ENCODE measurements around the gene KRT17. TPM values are rescaled to one million over a fixed set of nuclear protein-coding genes. Genes with fewer than 3 reads are reported as not detected.
"Not testable (repeated sequence)": the region's sequence is repeated elsewhere in the genome, so short reads cannot be mapped to it uniquely, and the experiment has no call there.

The KRT17 gene
- total and polyA plus RNA-seq, 12 donors, result 0.07 TPM; not detected in 11

DNA sequence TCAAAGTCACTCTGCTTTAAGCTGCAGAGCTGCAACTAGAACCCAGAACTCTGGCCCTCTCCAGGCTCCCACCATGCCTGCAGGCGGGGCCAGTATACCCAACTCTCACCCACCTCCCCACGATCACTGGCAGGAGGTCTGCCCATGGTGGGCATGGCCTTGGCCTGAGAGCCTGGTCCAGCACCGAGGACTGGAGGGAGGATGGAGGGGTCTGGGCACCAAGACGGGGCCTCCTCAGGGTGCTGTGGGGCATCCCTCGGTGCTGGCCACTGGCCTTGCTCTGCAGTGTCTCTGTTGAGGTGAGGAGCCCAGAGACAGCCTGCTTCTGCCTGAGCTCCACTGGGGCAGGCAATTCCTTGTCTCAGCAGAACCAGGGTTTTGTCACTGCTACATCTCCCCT lies 10.3 kb downstream of the KRT17 start:
- DNase-seq (no peak), ATAC-seq (no peak)
- no peaks in the 10 kb centered on the region for H3K36me3 ChIP-seq
- H3K27ac ChIP-seq, result no peak overlapping the region
- no peaks in the 10 kb centered on the region for H3K4me1 ChIP-seq
- H3K9me3 ChIP-seq, result no peaks in the 10 kb centered on the region
- WGBS, 2 donors, result 89% methylated on average over 5 of the region's 5 CpGs
- H3K4me3 ChIP-seq, result no peak overlapping the region
- peaks cover 0 to 75% (median 40%) of the 10 kb centered on the region in 7 donors for H3K27me3 ChIP-seq
- TF ChIP-seq, protein P1, sequence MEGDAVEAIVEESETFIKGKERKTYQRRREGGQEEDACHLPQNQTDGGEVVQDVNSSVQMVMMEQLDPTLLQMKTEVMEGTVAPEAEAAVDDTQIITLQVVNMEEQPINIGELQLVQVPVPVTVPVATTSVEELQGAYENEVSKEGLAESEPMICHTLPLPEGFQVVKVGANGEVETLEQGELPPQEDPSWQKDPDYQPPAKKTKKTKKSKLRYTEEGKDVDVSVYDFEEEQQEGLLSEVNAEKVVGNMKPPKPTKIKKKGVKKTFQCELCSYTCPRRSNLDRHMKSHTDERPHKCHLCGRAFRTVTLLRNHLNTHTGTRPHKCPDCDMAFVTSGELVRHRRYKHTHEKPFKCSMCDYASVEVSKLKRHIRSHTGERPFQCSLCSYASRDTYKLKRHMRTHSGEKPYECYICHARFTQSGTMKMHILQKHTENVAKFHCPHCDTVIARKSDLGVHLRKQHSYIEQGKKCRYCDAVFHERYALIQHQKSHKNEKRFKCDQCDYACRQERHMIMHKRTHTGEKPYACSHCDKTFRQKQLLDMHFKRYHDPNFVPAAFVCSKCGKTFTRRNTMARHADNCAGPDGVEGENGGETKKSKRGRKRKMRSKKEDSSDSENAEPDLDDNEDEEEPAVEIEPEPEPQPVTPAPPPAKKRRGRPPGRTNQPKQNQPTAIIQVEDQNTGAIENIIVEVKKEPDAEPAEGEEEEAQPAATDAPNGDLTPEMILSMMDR (IDR thresholded peaks at IDR 0.05), result no peak
- intact Hi-C loops (cut with DNase I), result no loop called here

DNA sequence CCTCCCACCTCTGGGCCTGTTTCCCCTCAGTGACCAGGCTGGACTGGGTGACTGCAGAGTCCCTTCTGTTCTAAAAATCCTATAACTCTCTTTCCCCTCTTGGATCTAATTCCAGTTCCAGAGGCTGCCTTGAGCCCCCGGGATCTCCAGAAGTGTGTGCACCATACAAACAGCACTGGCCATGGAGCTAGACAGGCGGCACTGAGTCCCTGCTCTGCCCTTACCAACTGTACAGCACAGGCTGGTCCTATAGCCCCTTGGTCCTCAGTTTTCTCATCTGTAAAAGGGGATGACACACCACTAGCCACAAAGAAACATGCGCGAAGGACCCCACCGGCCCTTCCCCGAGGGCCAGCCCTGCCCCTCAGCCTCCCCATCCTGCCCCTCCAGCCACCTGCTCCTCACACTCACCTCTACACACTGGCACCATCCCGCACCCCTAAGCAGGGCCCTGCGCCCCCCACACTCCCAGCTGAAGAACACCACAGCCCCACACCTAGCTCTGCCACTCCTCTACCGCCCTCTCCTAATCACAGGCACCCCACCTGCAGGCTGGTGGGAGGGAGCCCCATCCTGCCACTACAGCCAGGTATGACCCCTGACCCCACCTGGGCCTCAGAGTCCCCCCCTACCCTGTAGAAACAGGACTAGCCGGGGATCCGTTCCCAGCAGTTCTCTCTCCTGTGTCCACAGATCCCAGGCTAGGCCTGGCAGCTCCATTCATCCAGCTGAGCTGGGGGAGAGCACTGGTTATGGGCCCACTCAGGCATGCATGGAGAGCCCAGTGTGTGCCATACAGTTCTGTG lies 10.9 kb downstream of the KRT17 start:
- Histone ChIP-seq H3K9me3 (no peaks in the 10 kb centered on the region), H3K4me1 (no peaks in the 10 kb centered on the region), H3K4me3 (no peak overlapping the region), H3K27ac (no peak overlapping the region), H3K36me3 (no peaks in the 10 kb centered on the region), H3K27me3 (peaks cover 0 to 72% (median 42%) of the 10 kb centered on the region in 7 donors)
- DNase-seq, result no peak
- TF ChIP-seq, protein P1 (IDR thresholded peaks at IDR 0.05), result no peak
- intact Hi-C loops (cut with DNase I), result no loop called here
- ATAC-seq, result no peak
- 89% methylated on average over 11 of the region's 11 CpGs for WGBS, 2 donors

DNA sequence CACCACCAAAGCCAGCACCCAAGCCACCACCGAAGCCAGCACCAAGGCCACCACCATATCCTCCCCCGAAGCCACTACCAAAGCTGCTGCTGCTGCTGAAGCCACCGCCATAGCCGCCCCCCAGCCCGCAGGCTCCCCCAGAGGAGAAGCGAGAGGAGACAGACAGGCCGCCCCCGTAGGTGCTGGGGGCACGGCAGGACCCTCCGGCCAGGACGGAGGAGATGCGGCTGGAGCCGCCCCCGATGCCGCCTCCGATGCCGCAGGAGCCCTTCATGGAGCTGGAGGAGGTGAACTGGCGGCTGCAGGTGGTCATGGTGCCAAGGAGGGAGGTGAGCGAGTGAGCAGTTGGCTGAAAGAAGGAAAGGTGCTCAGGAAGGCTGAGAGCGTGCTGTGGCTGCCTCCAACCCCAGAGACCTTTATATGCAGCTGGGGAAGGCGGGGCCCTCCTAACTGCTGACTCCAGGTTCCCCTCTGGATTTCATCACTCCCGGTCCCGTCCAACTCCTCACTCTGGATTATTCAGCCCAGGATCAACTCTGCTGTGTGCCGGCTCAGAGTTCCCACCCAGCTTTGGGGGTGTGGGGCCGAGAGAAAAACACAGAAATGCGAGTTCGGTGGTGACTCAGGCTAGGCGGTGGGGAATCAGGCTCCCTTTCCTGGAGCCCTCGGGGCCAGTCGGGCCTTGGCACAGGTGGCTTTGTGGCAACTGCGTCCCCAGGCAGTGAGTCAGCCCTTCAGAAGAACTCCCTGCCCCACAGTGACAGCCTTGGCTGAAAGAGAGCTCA lies 11.8 kb downstream of the KRT17 start, which contains the start of gene KRT16:
TSS of gene KRT16 (minus strand) at position 392 of the 785 bp plus-strand sequence. CDS start at position 313, 79 bp downstream.
- intact Hi-C loops (cut with DNase I); DNase-seq; H3K9me3 ChIP-seq; ATAC-seq; H3K36me3 ChIP-seq; H3K27ac ChIP-seq; H3K4me3 ChIP-seq; H3K4me1 ChIP-seq: not testable (repeated sequence)
- WGBS, 2 donors, result 75 to 78% methylated on average over 31 of the region's 31 CpGs
- peaks cover 0 to 63% (median 34%) of the 10 kb centered on the region in 7 donors for H3K27me3 ChIP-seq

DNA sequence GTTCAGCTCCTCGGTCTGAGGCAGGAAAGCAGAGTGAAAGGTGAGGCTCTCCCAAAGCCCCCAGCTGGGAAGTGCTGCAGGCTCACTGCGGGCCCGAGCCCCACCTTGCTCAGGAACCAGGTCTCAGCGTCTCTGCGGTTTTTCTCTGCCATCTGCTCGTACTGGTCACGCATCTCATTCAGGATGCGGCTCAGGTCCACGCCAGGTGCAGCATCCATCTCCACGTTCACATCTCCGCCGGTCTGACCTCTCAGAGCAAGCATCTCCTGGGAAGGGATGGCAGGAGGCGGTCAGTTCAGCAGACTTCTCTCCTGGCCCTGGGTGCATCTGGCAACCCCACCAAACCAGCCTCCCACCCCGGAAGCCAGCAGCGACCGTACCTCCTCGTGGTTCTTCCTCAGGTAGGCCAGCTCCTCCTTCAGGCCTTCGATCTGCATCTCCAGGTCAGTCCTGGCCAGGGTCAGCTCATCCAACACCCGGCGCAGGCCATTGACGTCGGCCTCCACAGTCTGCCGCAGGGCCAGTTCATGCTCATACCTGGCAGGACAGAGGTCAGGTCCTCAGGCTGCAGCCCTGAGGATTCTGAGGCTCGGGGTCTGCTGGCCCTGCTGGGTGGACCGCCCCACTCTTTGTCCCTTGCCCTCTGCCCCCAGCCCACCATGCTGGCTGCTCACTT lies 13.3 kb downstream of the KRT17 start:
- no peak overlapping the region for H3K4me3 ChIP-seq
- no peak overlapping the region for H3K27ac ChIP-seq
- H3K9me3 ChIP-seq, result peaks cover 0 to 19% (median 3%) of the 10 kb centered on the region in 11 donors
- WGBS, 2 donors, result 91% methylated on average over 25 of the region's 25 CpGs
- ATAC-seq (no peak), DNase-seq (no peak)
- H3K27me3 ChIP-seq, result peaks cover 0 to 48% (median 19%) of the 10 kb centered on the region in 7 donors
- intact Hi-C loops (cut with DNase I), result no loop called here
- no peaks in the 10 kb centered on the region for H3K4me1 ChIP-seq
- TF ChIP-seq, protein P1 (IDR thresholded peaks at IDR 0.05), result no peak
- H3K36me3 ChIP-seq, result no peaks in the 10 kb centered on the region

Measured in heart right ventricle (tissue), 16 donors.